Loucy (cell line): ENCODE results near the gene KRTAP20-3.

Experiments used
- H2AFZ ChIP-seq: fragments of 200-600 bp; sonication (generic); 2 replicates; pipeline ENCODE4 v1.6.0; 2016; ENCODE audit warnings: antibody characterized with exemption, mild to moderate bottlenecking, low read length, moderate library complexity
- H3F3A ChIP-seq: fragments of 200-600 bp; 2 replicates; pipeline ENCODE4 v1.6.0; 2016; ENCODE audit warnings: antibody characterized with exemption, low read depth, mild to moderate bottlenecking
- H3K27me3 ChIP-seq: fragments of 200-600 bp; sonication (generic); 2 replicates; pipeline ENCODE4 v1.6.1; 2014; ENCODE audit warnings: low read length, mild to moderate bottlenecking; ENCODE audit not compliant: insufficient read depth, poor library complexity, severe bottlenecking
- H3K36me3 ChIP-seq: fragments of 200-600 bp; sonication (generic); 2 replicates; pipeline ENCODE4 v1.6.1; 2016; ENCODE audit warnings: low read length; ENCODE audit not compliant: insufficient read depth
- H3K4me1 ChIP-seq: fragments of 200-600 bp; sonication (generic); 2 replicates; pipeline ENCODE4 v1.5.1; 2014; ENCODE audit warnings: low read length, mild to moderate bottlenecking; ENCODE audit not compliant: insufficient read depth, poor library complexity, severe bottlenecking
- H3K4me2 ChIP-seq: fragments of 200-600 bp; sonication (generic); 2 replicates; pipeline ENCODE4 v1.6.0; 2014; ENCODE audit warnings: antibody characterized with exemption, low read length, low read depth, mild to moderate bottlenecking; ENCODE audit not compliant: poor library complexity, severe bottlenecking
- H3K4me3 ChIP-seq: fragments of 200-600 bp; sonication (generic); 2 replicates; pipeline ENCODE4 v1.5.1; 2014; ENCODE audit warnings: low read length, mild to moderate bottlenecking, mixed read lengths; ENCODE audit not compliant: poor library complexity, severe bottlenecking
- H3K79me2 ChIP-seq: fragments of 200-600 bp; sonication (generic); 2 replicates; pipeline ENCODE4 v1.6.1; 2014; ENCODE audit warnings: low read length; ENCODE audit not compliant: insufficient read depth
- H3K9ac ChIP-seq: fragments of 200-600 bp; sonication (generic); 2 replicates; pipeline ENCODE4 v1.6.0; 2014; ENCODE audit warnings: mild to moderate bottlenecking, low read depth, low read length, moderate library complexity; ENCODE audit not compliant: poor library complexity, severe bottlenecking
- H3K9me2 ChIP-seq: fragments of 200-600 bp; sonication (generic); replicated peaks from 2 replicates; pipeline ENCODE4 v1.6.1; 2016; ENCODE audit warnings: low read depth, low read length, mixed read lengths
- H3K9me3 ChIP-seq: fragments of 200-600 bp; sonication (generic); 2 replicates; pipeline ENCODE4 v1.6.1; 2014; ENCODE audit warnings: mild to moderate bottlenecking, antibody characterized with exemption, low read length, low read depth; ENCODE audit not compliant: insufficient read depth
- H4K20me1 ChIP-seq: fragments of 200-600 bp; sonication (generic); 2 replicates; pipeline ENCODE4 v1.6.0; 2014; ENCODE audit warnings: antibody characterized with exemption, low read length, mild to moderate bottlenecking; ENCODE audit not compliant: insufficient read depth, poor library complexity, severe bottlenecking
- CTCF ChIP-seq: fragments of 200-600 bp; sonication (generic); conservative IDR thresholded peaks from 2 replicates; pipeline ENCODE4 v1.5.1; 2014; ENCODE audit warnings: mild to moderate bottlenecking, antibody characterized with exemption, low read length
- EZH2phosphoT487 ChIP-seq: fragments of 200-600 bp; IDR thresholded peaks from 2 replicates; pipeline ENCODE4 v1.6.1; 2018; ENCODE audit warnings: antibody characterized with exemption, mild to moderate bottlenecking, moderate library complexity, borderline replicate concordance

The KRTAP20-3 gene

GRCh38 chr21:30638686-30639085 lies 4.0 kb upstream of the KRTAP20-3 start:
- TF ChIP-seq EZH2phosphoT487 (no peak), CTCF (no peak)
- Histone ChIP-seq H3K4me2 (no peak overlapping the region), H3K79me2 (no peaks in the 10 kb centered on the region), H3K9me2 (no peaks in the 10 kb centered on the region), H3K4me3 (no peak overlapping the region), H3K9ac (no peak overlapping the region), H3K9me3 (no peaks in the 10 kb centered on the region), H4K20me1 (no peaks in the 10 kb centered on the region), H2AFZ (no peak overlapping the region), H3K27me3 (no peaks in the 10 kb centered on the region), H3K4me1 (no peaks in the 10 kb centered on the region), H3F3A (no peaks in the 10 kb centered on the region), H3K36me3 (no peaks in the 10 kb centered on the region)

GRCh38 chr21:30646904-30647414 lies 4.3 kb downstream of the KRTAP20-3 start:
- Histone ChIP-seq H3K9me3 (no peaks in the 10 kb centered on the region), H3K4me2 (no peak overlapping the region), H3K36me3 (no peaks in the 10 kb centered on the region), H3K9ac (no peak overlapping the region), H3K27me3 (no peaks in the 10 kb centered on the region), H3K9me2 (no peaks in the 10 kb centered on the region), H3K4me3 (no peak overlapping the region), H4K20me1 (no peaks in the 10 kb centered on the region), H3F3A (no peaks in the 10 kb centered on the region), H3K79me2 (no peaks in the 10 kb centered on the region), H3K4me1 (no peaks in the 10 kb centered on the region), H2AFZ (no peak overlapping the region)
- TF ChIP-seq CTCF (no peak), EZH2phosphoT487 (no peak)

- H3K9me3 ChIP-seq: no peaks in the 10 kb centered on the region
- TF ChIP-seq CTCF (no peak), EZH2phosphoT487 (no peak)
- no peaks in the 10 kb centered on the region for H3K27me3 ChIP-seq
- no peak overlapping the region for H2AFZ ChIP-seq
- no peaks in the 10 kb centered on the region for H3F3A ChIP-seq
- H3K9ac ChIP-seq: no peak overlapping the region
- H3K9me2 ChIP-seq: no peaks in the 10 kb centered on the region
- no peaks in the 10 kb centered on the region for H3K4me1 ChIP-seq
- no peak overlapping the region for H3K4me2 ChIP-seq
- no peaks in the 10 kb centered on the region for H4K20me1 ChIP-seq
- no peaks in the 10 kb centered on the region for H3K36me3 ChIP-seq
- H3K79me2 ChIP-seq: no peaks in the 10 kb centered on the region
- H3K4me3 ChIP-seq: no peak overlapping the region
Observed at GRCh38 chr21:30652891-30653290, 10.2 kb downstream of the KRTAP20-3 start.
